LNCAP (cell line): ENCODE results near the gene ACTR3C.

Source experiments
- TF ChIP-seq, protein P1 (sequence below): fragments of 450-650 bp; IDR thresholded peaks from 2 replicates; pipeline ENCODE4 v1.5.1; 2017; ENCODE audit warnings: mild to moderate bottlenecking

The ACTR3C gene

DNA sequence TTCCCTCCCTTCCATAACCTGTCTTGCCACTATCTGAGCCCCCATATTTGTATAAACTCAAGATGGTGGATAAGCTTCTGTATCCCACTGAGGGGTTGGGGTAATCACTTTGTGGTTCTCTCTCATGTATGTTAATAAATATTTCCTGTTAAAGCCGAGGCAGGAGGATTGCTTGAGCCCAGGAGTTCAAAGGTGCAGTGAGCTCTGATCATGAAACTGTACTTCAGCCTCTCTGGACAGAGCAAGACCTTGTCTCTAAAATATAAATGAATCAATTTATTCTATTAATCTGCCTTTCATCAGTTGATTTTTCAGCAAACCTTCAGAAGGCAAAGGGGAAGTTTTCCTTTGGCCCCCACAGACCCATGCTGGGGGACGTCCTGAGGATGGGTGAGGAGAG lies 19.9 kb upstream of the ACTR3C start:
- TF ChIP-seq, protein P1, sequence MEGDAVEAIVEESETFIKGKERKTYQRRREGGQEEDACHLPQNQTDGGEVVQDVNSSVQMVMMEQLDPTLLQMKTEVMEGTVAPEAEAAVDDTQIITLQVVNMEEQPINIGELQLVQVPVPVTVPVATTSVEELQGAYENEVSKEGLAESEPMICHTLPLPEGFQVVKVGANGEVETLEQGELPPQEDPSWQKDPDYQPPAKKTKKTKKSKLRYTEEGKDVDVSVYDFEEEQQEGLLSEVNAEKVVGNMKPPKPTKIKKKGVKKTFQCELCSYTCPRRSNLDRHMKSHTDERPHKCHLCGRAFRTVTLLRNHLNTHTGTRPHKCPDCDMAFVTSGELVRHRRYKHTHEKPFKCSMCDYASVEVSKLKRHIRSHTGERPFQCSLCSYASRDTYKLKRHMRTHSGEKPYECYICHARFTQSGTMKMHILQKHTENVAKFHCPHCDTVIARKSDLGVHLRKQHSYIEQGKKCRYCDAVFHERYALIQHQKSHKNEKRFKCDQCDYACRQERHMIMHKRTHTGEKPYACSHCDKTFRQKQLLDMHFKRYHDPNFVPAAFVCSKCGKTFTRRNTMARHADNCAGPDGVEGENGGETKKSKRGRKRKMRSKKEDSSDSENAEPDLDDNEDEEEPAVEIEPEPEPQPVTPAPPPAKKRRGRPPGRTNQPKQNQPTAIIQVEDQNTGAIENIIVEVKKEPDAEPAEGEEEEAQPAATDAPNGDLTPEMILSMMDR, result no peak

GRCh38 chr7:150342121-150342408 lies 18.7 kb upstream of the ACTR3C start:
- TF ChIP-seq, protein P1, result no peak

- TF ChIP-seq, protein P1, result no peak
Observed at GRCh38 chr7:150341263-150342120, 18.1 kb upstream of the ACTR3C start, which contains the start of gene RARRES2. RARRES2 (minus strand) TSS chr7:150341629; CDS start chr7:150340609, 1,020 bp downstream.

DNA sequence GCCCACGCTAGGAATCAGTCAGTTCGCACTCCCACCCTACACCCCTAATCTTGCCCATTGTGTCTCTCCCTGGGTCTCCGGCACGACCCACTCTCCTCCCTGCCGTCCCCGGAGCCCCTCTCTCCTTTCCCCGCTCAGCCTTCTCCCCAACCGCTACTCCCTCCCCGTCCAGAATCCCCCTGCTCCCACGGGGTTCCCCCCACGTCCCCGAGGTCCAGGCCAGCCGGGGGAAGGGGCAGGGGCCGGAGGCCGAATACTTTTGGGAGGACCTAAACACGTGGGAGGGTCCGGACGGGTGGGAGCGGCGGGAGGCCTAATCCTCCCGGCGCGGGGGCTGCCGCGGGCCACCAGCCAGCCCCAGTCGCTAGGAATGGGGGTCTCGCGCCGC lies 17.5 kb upstream of the ACTR3C start:
- TF ChIP-seq, protein P1, result no peak

DNA sequence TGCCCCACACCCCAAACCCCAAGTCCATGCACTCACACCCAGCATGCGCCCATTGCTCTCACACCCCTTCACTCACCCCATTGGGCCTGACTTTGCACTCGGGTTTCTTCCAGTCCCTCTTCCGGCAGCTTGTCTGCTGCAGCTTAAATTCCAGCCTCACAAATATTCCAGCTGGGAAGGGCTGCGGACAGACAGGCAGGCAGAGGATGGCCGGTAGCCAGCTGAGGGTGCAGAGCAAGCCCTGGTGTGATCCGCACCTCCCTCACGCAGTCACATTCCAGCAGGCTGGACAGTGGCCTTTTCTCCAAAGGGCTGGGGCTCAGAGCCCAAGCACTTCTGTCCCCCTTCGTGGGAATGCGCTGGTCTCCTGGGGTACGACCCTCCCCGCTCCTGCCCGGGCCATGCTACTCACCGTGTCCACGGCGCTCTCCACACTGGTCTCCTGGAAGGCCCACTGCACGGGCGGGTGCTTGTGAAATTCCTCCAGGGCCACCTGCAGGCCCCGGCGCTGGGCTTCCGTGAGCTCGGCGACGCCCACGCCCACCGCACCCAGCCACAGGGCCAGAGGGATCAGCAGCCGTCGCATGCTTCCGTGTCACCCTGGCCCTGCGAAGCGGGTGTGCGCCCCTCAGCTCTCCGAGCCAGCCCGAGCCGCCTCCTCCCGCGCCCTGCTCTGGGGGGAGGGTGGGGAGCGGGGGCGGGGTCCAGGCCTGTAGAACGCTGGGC lies 16.8 kb upstream of the ACTR3C start:
- TF ChIP-seq, protein P1, result no peak

DNA sequence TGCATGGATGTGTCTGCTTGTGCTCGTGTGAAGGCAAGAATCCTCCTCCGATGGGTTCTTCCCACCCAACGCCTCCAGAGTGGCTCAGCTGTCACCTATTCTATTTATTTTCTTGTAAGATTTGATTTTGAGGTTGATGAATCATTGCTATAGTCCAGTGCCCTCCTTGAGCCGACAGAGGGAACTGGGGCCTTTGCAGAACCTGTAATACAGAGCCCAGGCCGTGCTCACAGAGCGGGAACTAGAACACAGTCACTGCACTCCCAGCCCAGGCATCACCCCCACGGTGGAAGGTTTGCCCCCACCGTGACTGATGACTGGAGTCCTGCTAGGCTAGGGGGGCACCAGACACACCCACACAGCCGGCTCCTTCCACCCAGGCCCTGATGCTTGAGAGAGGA lies 16.1 kb upstream of the ACTR3C start:
- TF ChIP-seq, protein P1, result no peak

DNA sequence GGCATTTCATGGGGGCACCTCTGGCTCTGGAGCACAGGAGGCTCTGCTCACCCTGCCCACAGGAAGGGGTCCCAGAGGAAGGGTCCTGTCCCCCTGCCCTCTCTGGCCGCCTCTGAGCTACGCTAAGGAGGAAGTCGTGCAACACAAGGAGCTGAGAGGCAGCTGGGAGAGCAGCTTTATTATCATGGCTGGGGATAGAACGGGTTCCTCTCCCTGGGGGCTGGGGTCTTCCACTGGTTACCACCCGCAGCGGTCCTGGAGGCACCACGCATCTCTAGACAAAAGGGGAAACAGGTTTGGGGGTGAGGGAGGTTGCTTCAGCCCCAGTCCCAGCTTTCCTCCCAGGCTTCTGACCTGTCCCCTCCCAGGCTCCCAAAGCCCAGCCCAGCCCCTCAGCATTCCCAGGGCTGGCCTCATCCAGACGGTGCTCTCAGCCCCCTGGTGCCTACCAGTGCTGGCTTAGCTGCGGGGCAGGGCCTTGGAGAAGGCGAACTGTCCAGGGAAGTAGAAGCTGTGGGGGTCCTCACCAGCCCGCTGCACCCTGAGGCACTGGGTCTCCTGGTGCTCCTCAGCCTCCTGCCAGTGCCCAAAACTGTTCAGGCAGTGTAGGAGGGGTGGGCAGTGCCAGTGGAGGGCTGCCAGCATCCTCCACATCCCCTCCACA lies 15.0 kb upstream of the ACTR3C start:
- TF ChIP-seq, protein P1, result no peak
